Neural progenitor cell (in vitro differentiated cells): ENCODE data around the gene SALL1.

Source experiments
- CTCF ChIP-seq: fragments of 200-600 bp; sonication (generic); IDR thresholded peaks from 2 replicates; pipeline ENCODE4 v1.5.1; 2017; ENCODE audit warnings: antibody characterized with exemption, mild to moderate bottlenecking
- EZH2 ChIP-seq: fragments of 200-600 bp; sonication (generic); IDR thresholded peaks from 2 replicates; pipeline ENCODE4 v1.6.1; 2017; ENCODE audit warnings: antibody characterized with exemption, mild to moderate bottlenecking, moderate library complexity

GRCh38 chr16:51150888-51151320, at the start of gene SALL1:
- TF ChIP-seq CTCF (no peak), EZH2 (no peak)
